ENCODE results near the gene PTPRU.

Gene PTPRU

GRCh38 chr1:29245876-29246275, 9.6 kb downstream of the PTPRU start:
- DNase-seq: peak; percentile 62

GRCh38 chr1:29247044-29247443, 10.7 kb downstream of the PTPRU start:
- no peak for DNase-seq

GRCh38 chr1:29247571-29248273, 11.4 kb downstream of the PTPRU start:
- DNase-seq: no peak

GRCh38 chr1:29248409-29248808, 12.1 kb downstream of the PTPRU start:
- no peak for DNase-seq

GRCh38 chr1:29249170-29249691, 12.9 kb downstream of the PTPRU start:
- DNase-seq: peak; percentile 74

GRCh38 chr1:29249951-29250581, 13.7 kb downstream of the PTPRU start:
- no peak for DNase-seq

GRCh38 chr1:29251164-29252124, 15.1 kb downstream of the PTPRU start:
- no peak for DNase-seq

GRCh38 chr1:29253180-29253579, 16.9 kb downstream of the PTPRU start:
- DNase-seq: no peak

GRCh38 chr1:29254346-29254745, 18.0 kb downstream of the PTPRU start:
- peak; percentile 61 for DNase-seq

- no peak for DNase-seq
These were observed 18.9 kb downstream of the PTPRU start for GRCh38 chr1:29255134-29255666.

- no peak for DNase-seq
These were observed 20.1 kb downstream of the PTPRU start for GRCh38 chr1:29256394-29256793.

GRCh38 chr1:29256979-29257804, 20.9 kb downstream of the PTPRU start:
- peak; percentile 73 for DNase-seq

- no peak for DNase-seq
These were observed 22.1 kb downstream of the PTPRU start for GRCh38 chr1:29258189-29258975.

- no peak for DNase-seq
These were observed 22.9 kb downstream of the PTPRU start for GRCh38 chr1:29258976-29259801.

GRCh38 chr1:29259802-29260441, 23.6 kb downstream of the PTPRU start:
- peak; percentile 50 for DNase-seq

- no peak for DNase-seq
These were observed 24.2 kb downstream of the PTPRU start for GRCh38 chr1:29260531-29260930.

GRCh38 chr1:29264773-29265389, 28.6 kb downstream of the PTPRU start:
- peak; percentile 75 for DNase-seq

- DNase-seq: no peak
These were observed 30.6 kb downstream of the PTPRU start for GRCh38 chr1:29266912-29267311.
